HTR-8/SVneo (cell line): ENCODE results near the gene PLA2G4C.

Source experiments
- DNase-seq: peaks from one replicate; pipeline ENCODE4 v3.0.0; 2011; ENCODE audit warnings: low spot score, mixed read lengths; ENCODE audit not compliant: insufficient read length
- FAIRE-seq: peaks from 2 replicates; lab custom pipeline; 2011; peaks lifted over from hg19 to GRCh38; lab: Jason Lieb, UNC

PLA2G4C gene

GRCh38 chr19:48061401-48062344 lies 48.9 kb downstream of the PLA2G4C start:
- FAIRE-seq, result no peak

GRCh38 chr19:48060381-48060780 lies 50.2 kb downstream of the PLA2G4C start:
- DNase-seq (no peak), FAIRE-seq (no peak)

More at GRCh38 chr19:48061401-48062344, 48.9 kb downstream of the PLA2G4C start:
- DNase-seq, result no peak

DNA sequence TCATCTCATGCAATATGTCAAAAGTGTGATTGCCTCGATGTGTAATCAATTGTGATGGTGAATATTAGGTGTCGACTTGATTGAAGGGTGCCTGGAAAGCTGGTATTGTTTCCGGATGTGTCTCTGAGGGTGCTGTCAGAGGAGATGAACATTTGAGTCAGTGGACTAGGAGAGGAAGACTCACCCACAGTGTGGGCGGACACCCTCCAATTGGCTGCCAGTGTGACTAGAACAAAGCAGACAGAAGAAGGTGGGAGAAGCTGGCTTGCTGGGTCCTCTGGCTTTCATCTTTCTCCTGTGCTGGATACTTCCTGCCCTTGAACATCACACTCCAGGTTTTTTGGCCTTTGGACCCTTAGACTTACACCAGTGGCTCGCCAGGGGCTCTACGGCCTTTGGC lies 51.3 kb downstream of the PLA2G4C start:
- FAIRE-seq (peak; percentile 46), DNase-seq (no peak)

DNA sequence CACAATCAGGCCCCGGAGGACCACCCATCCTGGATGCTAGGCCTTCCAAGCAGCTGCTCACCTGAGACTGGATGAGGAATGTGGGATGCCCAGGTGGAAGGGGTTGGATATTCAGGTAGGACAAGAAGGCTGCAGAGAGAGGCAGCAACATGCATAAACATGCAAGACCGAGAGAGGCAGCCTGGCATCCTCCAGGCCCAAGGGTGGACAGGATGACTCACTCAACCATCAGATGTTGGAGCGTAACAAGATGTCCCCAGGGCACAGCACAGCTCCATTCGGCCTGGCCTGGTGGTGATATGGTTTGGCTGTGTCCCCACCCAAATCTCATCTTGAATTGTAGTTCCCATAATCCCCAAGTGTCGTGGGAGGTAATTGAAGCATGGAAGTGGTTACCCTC lies 56.8 kb downstream of the PLA2G4C start:
- FAIRE-seq (no peak), DNase-seq (no peak)

- DNase-seq, result no peak
- FAIRE-seq, result no peak
These were observed 57.5 kb downstream of the PLA2G4C start for GRCh38 chr19:48053076-48053475.

DNA sequence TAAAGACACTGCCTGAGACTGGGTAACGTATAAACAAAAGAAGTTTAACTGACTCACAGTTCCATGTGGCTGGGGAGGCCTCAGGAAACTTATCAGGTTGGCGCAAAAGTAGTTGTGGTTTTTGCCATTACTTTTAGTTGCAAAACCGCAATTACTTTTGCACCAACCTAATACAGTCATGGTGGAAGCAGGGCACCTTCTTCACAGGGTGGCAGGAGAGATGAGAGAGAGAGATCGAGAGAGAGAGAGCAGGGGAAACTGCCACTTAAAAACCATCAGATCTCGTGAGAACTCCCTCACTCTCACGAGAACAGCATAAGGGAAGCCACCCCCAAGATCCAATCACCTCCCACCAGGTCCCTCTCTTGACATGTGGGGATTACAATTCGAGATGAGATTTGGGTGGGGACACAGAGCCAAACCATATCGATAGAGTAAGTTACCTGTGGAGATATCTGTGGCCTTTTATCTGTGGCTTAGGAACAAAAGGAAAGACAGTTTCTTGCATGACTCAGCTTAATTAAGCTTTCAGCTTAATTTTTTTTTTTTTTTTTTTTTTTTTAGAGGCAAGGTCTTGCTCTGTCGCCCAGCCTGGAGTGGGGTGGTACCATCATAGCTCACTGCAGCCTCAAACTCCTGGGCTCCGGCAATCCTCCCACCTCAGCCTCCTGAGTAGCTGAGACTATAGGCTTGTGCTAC lies 59.1 kb downstream of the PLA2G4C start:
- no peak for DNase-seq

GRCh38 chr19:48044561-48044960 lies 66.1 kb downstream of the PLA2G4C start:
- DNase-seq, result no peak
- no peak for FAIRE-seq

More for the DNA sequence above, 59.1 kb downstream of the PLA2G4C start:
- no peak for FAIRE-seq

- no peak for DNase-seq
- no peak for FAIRE-seq
These were observed 66.8 kb downstream of the PLA2G4C start, which contains the start of gene CABP5 for GRCh38 chr19:48043675-48044258. Gene CABP5, minus strand, starts transcription at chr19:48044079. Its CDS starts 157 bp downstream, at chr19:48043922.

DNA sequence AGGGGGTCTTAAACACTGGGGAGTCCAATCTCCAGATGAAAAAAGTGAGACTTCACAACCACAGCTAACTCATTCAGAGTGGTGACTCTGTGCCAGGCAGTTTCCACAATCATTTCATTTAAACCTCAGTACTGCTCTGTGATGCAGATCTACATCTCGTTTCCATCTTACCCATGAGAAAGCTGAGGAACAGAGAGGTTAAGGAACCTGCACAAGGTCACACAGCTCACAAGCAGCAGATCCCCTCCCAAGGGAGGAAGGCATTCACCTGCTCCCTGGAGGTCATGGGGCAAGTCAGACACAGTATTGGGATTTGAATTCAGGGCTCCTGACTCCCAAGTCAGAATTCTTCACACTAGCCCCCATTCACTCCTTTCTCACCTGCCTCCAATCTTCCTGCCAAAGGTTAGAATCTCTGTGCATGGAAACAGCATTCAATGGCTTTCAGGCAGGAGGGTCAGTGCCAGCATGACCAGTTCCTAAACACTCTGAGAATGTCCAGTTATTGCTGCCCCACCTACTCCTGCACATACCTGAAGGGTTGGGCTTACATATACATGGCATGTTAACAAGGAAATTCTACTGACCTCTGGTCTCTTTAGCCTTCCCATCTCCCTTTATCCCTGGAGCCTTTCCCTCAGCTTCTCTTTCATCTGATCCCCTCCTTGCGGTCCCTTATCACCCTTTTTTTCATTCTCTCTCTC lies 68.6 kb downstream of the PLA2G4C start:
- no peak for DNase-seq
- no peak for FAIRE-seq

DNA sequence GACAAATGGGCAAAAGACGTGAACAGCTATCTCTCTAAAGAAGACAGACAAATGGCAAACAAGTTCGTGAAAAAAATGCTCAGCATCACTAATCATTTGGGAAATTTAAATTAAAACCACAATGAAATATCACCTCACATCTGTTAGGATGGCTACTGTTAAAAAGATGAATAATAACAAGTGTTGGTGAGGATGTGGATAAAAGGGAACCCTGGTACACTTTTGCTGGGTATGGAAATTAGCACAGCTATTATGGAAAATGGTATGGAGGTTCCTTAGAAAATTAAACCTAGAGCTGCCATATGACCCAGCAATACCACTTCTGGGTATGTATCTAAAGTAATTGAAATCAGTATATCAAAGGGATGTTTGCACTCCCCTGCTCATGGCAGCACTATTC lies 73.9 kb downstream of the PLA2G4C start:
- no peak for DNase-seq
- FAIRE-seq, result no peak

DNA sequence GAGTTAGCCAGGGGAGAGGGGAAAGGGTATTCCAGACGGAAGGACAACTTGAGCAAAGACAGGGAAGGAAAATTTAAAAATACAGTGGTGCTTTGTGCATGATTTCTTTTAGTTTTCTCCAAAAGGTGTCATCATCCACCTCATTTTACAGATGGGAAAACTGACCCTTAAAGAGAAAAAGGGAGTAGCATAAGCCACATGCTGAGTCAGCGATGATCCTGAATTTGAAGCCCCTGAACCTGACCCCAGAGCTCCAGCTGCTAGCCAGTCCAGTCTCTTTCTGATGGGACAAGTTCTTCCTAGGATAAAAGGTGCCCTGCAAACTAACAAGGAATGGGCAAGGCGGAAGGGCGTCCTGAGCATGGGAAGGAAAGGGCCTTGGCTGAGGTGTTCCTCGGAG lies 77.0 kb downstream of the PLA2G4C start:
- DNase-seq (no peak), FAIRE-seq (no peak)

DNA sequence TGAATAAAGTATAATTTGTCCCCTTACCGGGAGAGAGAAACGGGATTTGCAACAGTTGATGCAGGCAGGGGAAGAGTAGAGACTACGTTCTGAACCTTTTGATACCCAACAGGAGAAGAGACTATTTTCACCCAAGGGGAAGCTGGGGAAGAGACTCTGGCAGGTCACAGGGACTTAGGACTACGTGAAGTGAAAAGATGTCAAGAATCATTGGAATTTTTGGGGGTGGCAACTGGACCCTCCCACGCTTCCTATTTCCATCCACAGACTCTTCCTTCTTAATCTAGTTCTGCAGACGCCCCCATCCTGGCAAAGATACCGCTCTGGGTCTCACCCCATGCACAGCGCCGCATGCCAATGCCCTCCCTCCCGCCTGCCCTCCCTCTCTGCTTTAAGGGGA lies 80.5 kb downstream of the PLA2G4C start:
- DNase-seq (no peak), FAIRE-seq (no peak)

DNA sequence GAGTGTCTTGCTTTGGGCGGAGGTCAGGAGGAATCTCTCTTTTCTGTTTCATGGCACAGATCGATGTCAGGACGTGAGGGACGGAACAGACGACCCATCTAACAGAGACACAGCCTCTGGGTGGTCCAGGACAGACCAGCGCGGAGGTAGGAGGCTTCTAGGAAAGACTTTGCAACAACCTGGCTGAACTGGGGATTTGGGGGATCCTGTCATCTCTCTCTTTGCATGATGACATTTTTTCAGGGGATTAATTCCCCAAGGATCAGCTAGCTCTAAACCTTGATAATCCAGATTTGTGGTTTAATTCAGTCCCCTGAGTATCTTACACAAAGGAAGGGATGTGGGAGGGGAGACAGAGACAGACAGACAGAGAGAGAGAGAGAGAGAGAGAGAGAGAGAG lies 81.2 kb downstream of the PLA2G4C start:
- FAIRE-seq (no peak), DNase-seq (no peak)

DNA sequence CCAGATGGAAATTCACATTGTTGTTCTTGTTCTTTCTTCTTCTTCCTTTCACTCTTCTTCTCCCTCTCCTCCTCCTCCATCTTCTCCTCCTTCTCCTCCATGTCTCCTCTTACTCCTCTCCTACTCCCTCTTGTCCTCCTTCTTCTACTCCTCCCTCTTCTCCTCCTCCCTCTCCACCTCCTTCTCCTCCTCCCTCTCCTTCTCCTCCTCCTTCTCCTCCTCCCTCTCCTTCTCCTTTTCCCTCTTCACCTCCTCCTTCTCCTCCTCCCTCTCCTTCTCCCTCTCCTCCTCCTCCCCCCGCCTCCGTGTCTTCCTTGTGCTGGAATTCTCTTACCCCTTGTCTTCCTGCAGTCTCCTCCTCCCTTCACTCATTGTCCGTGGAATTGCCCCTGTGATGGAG lies 85.1 kb downstream of the PLA2G4C start:
- DNase-seq, result no peak
- no peak for FAIRE-seq

- DNase-seq (no peak), FAIRE-seq (no peak)
These were observed 87.1 kb downstream of the PLA2G4C start for GRCh38 chr19:48023518-48023917.

GRCh38 chr19:48023011-48023410 lies 87.6 kb downstream of the PLA2G4C start:
- FAIRE-seq, result no peak
- DNase-seq, result no peak

DNA sequence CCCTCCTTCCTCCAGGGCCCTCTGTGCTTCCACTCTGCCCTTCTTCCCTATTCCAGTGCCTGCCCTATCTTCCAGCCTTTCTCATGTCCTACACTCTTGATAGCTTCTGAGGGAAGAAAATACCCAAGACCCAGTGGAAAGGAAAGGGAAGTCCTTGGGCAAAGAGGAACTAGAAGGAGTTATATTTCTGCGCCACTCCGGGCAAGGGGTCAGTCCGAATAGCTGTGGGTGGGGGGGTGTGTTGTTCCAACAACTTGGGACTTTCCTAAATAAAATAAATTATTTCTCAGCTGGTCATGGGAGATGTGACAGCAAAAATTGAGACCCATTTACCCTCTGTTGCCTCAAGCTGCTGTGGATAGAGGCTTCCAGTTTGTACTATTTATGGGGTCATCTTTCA lies 89.9 kb downstream of the PLA2G4C start:
- DNase-seq, result no peak
- FAIRE-seq, result no peak

DNA sequence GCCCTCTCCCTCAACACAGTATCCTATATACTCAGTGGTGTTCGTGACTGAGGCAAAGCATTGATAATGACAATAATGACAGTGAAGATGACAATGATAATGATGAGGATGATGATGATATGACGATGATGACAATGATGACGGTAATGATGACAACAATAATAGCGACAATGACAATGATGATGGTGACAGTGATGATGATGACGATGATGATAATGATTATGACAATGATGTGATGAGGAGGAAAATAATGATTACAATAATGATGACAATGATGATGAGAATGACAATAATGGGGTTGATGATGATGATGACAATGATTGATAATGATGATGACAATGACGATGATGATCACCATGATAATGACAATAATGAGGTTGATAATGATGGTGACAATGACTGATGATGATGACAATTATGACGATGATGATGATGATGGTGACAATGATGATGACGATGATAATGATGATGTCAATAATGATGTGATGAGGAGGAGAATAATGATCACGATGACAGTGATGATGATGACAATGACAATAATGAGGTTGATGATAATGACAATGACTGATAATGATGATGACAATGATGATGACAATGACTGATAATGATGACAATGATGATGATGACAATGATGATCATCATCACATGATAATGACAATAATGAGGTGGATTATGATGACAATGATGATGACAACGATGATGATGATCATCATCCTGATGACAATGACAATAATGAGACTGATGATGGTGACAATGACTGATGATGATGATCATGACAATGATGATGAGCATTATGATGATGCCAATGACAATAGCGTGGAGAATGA lies 99.5 kb downstream of the PLA2G4C start:
- DNase-seq (no peak), FAIRE-seq (peak; percentile 97)

DNA sequence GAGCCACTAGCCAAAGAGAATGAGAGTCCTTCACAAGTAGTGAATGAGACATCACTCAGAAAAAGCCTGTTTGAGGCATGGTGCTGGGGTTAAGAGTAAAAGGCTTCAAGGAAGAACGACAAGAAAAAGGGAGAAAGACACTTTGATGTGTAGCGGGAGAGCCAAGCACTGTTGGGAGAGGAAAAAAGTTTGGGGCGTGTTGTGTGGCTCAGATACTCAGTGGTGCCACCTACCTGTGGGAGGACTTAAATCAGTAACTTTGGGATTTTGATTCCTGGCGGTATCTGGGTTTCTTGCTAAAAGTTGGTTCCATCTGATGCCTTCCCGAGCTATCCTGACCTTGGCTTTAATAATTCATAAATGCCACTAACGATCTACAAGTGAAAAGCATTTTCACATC lies 103.9 kb downstream of the PLA2G4C start:
- DNase-seq, result no peak
- no peak for FAIRE-seq
